OCI-LY7 (cell line): Measurements from ENCODE around the gene STX11.

Experiments used
- CTCF ChIP-seq: fragments of 200-600 bp; sonication (generic); conservative IDR thresholded peaks from 2 replicates; pipeline ENCODE4 v1.5.1; 2014; ENCODE audit warnings: mild to moderate bottlenecking, antibody characterized with exemption, low read length, moderate library complexity, mixed read lengths
- EZH2phosphoT487 ChIP-seq: fragments of 200-600 bp; sonication (generic); IDR thresholded peaks from 2 replicates; pipeline ENCODE4 v1.6.1; 2018; ENCODE audit warnings: low read depth, borderline replicate concordance, mild to moderate bottlenecking, mixed run types, antibody characterized with exemption, low read length, moderate library complexity, mixed read lengths

- no peak for TF ChIP-seq CTCF
- no peak for TF ChIP-seq EZH2phosphoT487
Measured at GRCh38 chr6:144115219-144115618, 35.1 kb upstream of the STX11 start.
